Superior temporal gyrus (tissue), 1 donor: ENCODE measurements around the gene DPF1.

Source experiments
- DNase-seq: peaks from one replicate; pipeline ENCODE4 v3.0.0-alpha.2; 2016; ENCODE audit errors: extremely low spot score

Gene DPF1

GRCh38 chr19:38163419-38164290 is 60.4 kb downstream of the DPF1 start:
- no peak for DNase-seq

GRCh38 chr19:38162632-38163031 is 61.4 kb downstream of the DPF1 start:
- DNase-seq, result no peak

GRCh38 chr19:38162094-38162493 is 61.9 kb downstream of the DPF1 start:
- DNase-seq, result no peak
